Measurements from ENCODE around the gene DOCK9. TPM values are rescaled to one million over a fixed set of nuclear protein-coding genes. Genes with fewer than 3 reads are reported as not detected.
A peak's percentile ranks its signal among the peaks of the same experiment; 100 is the strongest.

Gene DOCK9
- total and polyA plus RNA-seq, 5 donors from 2014 or later = 4.4 to 75.0 (median 7.3) TPM

DNA sequence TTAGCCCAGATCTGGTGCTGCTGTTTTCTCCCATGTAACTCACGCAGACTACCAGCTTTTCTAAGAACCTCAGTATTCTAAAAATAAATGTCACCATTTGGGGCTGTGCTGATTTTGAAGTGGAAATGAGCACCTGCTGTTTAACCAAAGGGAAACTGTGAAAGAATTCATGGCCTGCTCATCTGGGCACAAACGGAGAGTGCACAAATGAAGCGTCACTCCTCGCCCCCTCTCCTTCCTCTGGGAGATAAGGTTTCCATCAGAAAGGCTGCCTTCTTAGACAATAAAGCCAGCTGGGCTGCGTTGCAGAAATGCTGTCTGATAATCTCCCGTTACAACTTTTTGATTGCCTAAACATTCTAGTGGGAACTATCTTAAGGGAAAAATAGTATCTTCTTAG, 151.7 kb downstream of the DOCK9 start:
- Histone ChIP-seq H3K27ac (ENCODE audit: insufficient read depth, low read length, poor library complexity, severe bottlenecking) (no peak overlapping the region), H3K4me1 (ENCODE audit: control insufficient read depth, insufficient read depth, low read length, poor library complexity, severe bottlenecking) (no peaks in the 10 kb centered on the region), H3K27me3 (ENCODE audit: control insufficient read depth, insufficient read depth, low read length) (no peaks in the 10 kb centered on the region), H3K4me3 (ENCODE audit: low read depth, low read length) (no peak overlapping the region), H3K36me3 (ENCODE audit: control insufficient read depth, insufficient read depth, low read length) (peaks cover 71% of the 10 kb centered on the region), H3K9me3 (ENCODE audit: control insufficient read depth in 2 of 2, low read length in 2 of 2) (no peaks in the 10 kb centered on the region)
- Mint-ChIP-seq H3K4me1 (peaks cover 4 to 13% (median 7%) of the 10 kb centered on the region in 4 donors), H3K9me3 (no peaks in the 10 kb centered on the region), H3K27ac (peak overlapping the region in 2 of 3 donors; percentile 36 to 38), H3K36me3 (peaks cover 75% of the 10 kb centered on the region), H3K27me3 (no peaks in the 10 kb centered on the region), H3K4me3 (no peak overlapping the region)
- DNase-seq (peak in 1 of 3 donors; percentile 7), ATAC-seq (ENCODE audit: low read depth in 2 of 2) (no peak)

DNA sequence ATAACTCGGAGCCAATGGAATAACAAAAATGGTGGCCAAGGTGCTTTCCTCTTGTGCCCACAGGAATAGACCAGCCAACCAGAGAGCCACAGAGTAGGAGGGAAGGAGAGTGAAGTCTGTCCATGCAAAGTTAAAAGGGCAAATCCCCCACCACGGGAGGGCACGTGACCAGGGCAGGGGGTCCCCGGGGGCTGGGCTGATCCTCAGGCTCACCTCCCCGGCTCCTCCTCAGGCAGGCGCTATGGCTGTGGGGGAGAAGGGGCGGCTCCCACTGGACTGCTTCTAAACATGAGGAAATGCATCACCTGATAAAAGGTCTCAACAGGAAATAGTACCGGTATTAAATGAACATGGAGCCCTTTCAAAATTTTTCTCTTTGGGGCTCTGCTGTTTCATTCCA, 152.2 kb downstream of the DOCK9 start:
- H3K27me3 Mint-ChIP-seq = no peaks in the 10 kb centered on the region
- no peak overlapping the region for H3K27ac ChIP-seq (ENCODE audit: insufficient read depth, low read length, poor library complexity, severe bottlenecking)
- peak overlapping the region in 2 of 3 donors; percentile 36 to 38 for H3K27ac Mint-ChIP-seq
- no peak overlapping the region for H3K4me3 ChIP-seq (ENCODE audit: low read depth, low read length)
- no peaks in the 10 kb centered on the region for H3K9me3 ChIP-seq (ENCODE audit: control insufficient read depth in 2 of 2, low read length in 2 of 2)
- no peak overlapping the region for H3K4me3 Mint-ChIP-seq
- peaks cover 70% of the 10 kb centered on the region for H3K36me3 ChIP-seq (ENCODE audit: control insufficient read depth, insufficient read depth, low read length)
- H3K9me3 Mint-ChIP-seq = no peaks in the 10 kb centered on the region
- H3K36me3 Mint-ChIP-seq = peaks cover 73% of the 10 kb centered on the region
- H3K27me3 ChIP-seq (ENCODE audit: control insufficient read depth, insufficient read depth, low read length) = no peaks in the 10 kb centered on the region
- ATAC-seq (ENCODE audit: low read depth in 2 of 2) (no peak), DNase-seq (peak in 1 of 3 donors; percentile 30)
- H3K4me1 ChIP-seq (ENCODE audit: control insufficient read depth, insufficient read depth, low read length, poor library complexity, severe bottlenecking) = no peaks in the 10 kb centered on the region
- H3K4me1 Mint-ChIP-seq = peaks cover 4 to 13% (median 7%) of the 10 kb centered on the region in 4 donors

DNA sequence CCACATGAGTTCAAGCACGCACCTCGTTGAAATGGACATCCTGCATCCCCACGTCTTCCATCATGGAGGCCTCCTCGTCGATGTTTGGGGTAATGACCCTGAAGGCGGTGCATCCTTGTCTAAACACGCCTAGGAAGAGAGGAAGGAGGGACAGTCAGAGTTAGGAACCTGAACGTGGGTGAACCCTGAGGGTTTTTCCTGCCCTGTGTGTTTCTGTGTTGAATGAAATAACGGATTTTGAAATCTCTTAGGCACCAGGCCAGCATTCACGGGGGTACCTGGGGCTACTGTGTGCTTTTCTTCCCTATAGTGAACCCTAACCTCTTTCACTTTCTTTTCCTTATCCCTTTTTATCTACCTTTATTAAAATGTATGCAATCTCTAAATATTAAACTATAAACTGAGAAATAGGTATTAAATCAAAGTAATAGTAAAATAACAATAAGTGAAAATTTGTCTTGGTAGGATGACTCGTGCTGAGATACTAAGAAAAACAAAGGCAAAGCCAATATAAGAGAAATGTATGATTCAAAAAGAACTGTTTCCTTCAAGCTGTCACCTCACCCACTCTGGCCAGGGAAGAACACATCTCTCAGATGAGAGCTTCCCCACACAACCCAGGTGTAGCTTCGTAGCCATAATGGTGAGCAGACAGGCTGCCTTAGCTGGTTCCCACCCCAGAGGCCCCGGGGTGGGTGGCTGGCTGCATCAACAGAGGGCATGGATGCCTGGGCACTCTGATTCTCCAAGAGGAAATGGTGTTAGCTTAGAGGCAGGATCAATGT, 153.3 kb downstream of the DOCK9 start:
- no peaks in the 10 kb centered on the region for H3K4me1 ChIP-seq (ENCODE audit: control insufficient read depth, insufficient read depth, low read length, poor library complexity, severe bottlenecking)
- H3K27ac ChIP-seq (ENCODE audit: insufficient read depth, low read length, poor library complexity, severe bottlenecking) = no peak overlapping the region
- H3K27ac Mint-ChIP-seq = peak overlapping the region in 1 of 3 donors; percentile 45
- no peak for ATAC-seq (ENCODE audit: low read depth in 2 of 2)
- H3K4me3 Mint-ChIP-seq = no peak overlapping the region
- DNase-seq = no peak
- no peak overlapping the region for H3K4me3 ChIP-seq (ENCODE audit: low read depth, low read length)
- peaks cover 73% of the 10 kb centered on the region for H3K36me3 ChIP-seq (ENCODE audit: control insufficient read depth, insufficient read depth, low read length)
- H3K27me3 Mint-ChIP-seq = no peaks in the 10 kb centered on the region
- no peaks in the 10 kb centered on the region for H3K27me3 ChIP-seq (ENCODE audit: control insufficient read depth, insufficient read depth, low read length)
- H3K9me3 ChIP-seq (ENCODE audit: control insufficient read depth in 2 of 2, low read length in 2 of 2) = no peaks in the 10 kb centered on the region
- H3K9me3 Mint-ChIP-seq = no peaks in the 10 kb centered on the region
- peaks cover 68% of the 10 kb centered on the region for H3K36me3 Mint-ChIP-seq
- peaks cover 4 to 13% (median 7%) of the 10 kb centered on the region in 4 donors for H3K4me1 Mint-ChIP-seq

GRCh38 chr13:98823442-98823841, 154.4 kb downstream of the DOCK9 start:
- H3K27ac Mint-ChIP-seq = peak overlapping the region in 1 of 3 donors; percentile 49
- Histone ChIP-seq H3K4me3 (ENCODE audit: low read depth, low read length) (no peak overlapping the region), H3K27me3 (ENCODE audit: control insufficient read depth, insufficient read depth, low read length) (no peaks in the 10 kb centered on the region), H3K9me3 (ENCODE audit: control insufficient read depth in 2 of 2, low read length in 2 of 2) (no peaks in the 10 kb centered on the region), H3K27ac (ENCODE audit: insufficient read depth, low read length, poor library complexity, severe bottlenecking) (no peak overlapping the region), H3K4me1 (ENCODE audit: control insufficient read depth, insufficient read depth, low read length, poor library complexity, severe bottlenecking) (no peaks in the 10 kb centered on the region), H3K36me3 (ENCODE audit: control insufficient read depth, insufficient read depth, low read length) (peaks cover 75% of the 10 kb centered on the region)
- no peaks in the 10 kb centered on the region for H3K9me3 Mint-ChIP-seq
- no peak overlapping the region for H3K4me3 Mint-ChIP-seq
- no peak for ATAC-seq (ENCODE audit: low read depth in 2 of 2)
- DNase-seq = no peak
- peaks cover under 1 to 13% (median 6%) of the 10 kb centered on the region in 4 donors for H3K4me1 Mint-ChIP-seq
- peaks cover 58% of the 10 kb centered on the region for H3K36me3 Mint-ChIP-seq
- no peaks in the 10 kb centered on the region for H3K27me3 Mint-ChIP-seq

- no peak overlapping the region for H3K4me3 ChIP-seq (ENCODE audit: low read depth, low read length)
- no peaks in the 10 kb centered on the region for H3K9me3 Mint-ChIP-seq
- no peak overlapping the region for H3K27ac Mint-ChIP-seq
- no peak for ATAC-seq (ENCODE audit: low read depth in 2 of 2)
- no peak overlapping the region for H3K4me3 Mint-ChIP-seq
- H3K36me3 Mint-ChIP-seq = peaks cover 50% of the 10 kb centered on the region
- no peak for DNase-seq
- H3K27me3 Mint-ChIP-seq = no peaks in the 10 kb centered on the region
- no peaks in the 10 kb centered on the region for H3K4me1 ChIP-seq (ENCODE audit: control insufficient read depth, insufficient read depth, low read length, poor library complexity, severe bottlenecking)
- H3K4me1 Mint-ChIP-seq = peaks cover 0 to 13% (median 6%) of the 10 kb centered on the region in 4 donors
- no peaks in the 10 kb centered on the region for H3K27me3 ChIP-seq (ENCODE audit: control insufficient read depth, insufficient read depth, low read length)
- H3K27ac ChIP-seq (ENCODE audit: insufficient read depth, low read length, poor library complexity, severe bottlenecking) = no peak overlapping the region
- peaks cover 66% of the 10 kb centered on the region for H3K36me3 ChIP-seq (ENCODE audit: control insufficient read depth, insufficient read depth, low read length)
- no peaks in the 10 kb centered on the region for H3K9me3 ChIP-seq (ENCODE audit: control insufficient read depth in 2 of 2, low read length in 2 of 2)
Observed at GRCh38 chr13:98822225-98822606, 155.6 kb downstream of the DOCK9 start.

DNA sequence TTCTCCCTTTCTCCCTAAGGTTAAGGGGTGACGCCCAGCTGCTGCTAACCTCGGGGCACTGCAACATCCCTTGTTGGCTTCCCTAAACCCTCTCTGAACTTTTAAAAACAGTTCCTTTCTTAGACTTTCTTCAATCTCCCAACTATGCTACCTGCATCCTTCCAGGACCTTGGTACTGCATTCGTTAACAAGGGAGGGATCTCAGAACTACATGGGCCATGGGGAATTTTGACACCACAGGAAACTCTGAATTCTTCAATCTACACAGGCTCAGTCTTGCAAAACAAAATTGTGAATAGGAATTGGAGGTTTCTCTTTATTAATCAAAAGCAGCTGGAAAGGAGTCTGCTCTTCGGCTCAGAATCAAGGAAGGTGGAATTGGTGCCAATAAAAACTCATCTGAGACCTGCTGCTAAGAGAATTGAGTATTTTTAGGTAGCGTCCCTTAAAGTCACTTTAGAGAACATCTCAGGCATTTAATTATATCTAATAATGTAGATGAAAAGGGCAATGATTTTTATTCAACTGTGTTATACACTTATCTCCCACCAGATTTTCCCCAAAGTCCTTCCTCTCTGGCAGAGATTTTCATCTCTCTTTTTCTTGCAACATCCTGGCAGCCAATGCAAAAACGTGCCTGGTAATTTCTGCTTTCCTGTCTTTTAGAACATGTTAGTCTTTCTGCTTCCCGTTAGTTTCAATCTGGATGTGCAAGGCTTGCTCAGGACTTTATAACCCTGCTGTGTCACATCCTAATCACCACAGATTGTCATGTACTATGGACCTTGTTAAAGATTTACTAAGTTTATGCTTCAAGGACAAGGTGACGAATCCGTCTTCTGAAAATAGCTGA, 156.3 kb downstream of the DOCK9 start:
- H3K36me3 ChIP-seq (ENCODE audit: control insufficient read depth, insufficient read depth, low read length) = peaks cover 65% of the 10 kb centered on the region
- no peak for ATAC-seq (ENCODE audit: low read depth in 2 of 2)

DNA sequence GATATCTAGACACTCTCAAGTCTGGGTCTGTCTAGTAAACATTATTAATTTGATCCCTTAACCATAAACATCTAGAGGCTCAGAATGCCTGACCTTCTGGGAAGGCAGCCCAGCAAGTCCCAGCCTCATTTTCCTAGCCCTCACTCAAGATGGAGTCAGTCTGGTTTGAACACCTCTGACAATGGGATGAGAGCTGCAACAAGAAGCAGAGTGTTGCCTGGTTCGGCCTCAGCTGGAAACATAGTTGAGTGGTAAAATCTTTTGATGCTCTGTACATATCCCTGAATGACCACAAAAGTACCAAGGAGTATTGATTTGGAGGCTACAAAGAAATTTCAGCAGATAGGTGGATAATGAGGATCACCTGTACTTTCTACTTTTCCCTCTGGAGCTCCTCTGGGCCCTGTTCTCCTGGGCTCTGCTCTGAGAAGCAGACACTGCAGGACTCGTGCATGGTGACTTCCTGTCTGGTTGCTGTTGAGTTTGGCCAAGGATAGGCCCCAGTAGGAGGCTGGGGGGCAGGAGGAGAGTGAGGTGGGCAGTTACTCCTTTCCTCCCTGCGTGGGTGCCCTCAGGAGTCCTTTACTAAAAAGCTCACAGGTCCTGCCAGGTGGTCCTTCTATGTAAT, 157.0 kb downstream of the DOCK9 start:
- ATAC-seq (ENCODE audit: low read depth in 2 of 2) = no peak
- Histone ChIP-seq H3K4me1 (ENCODE audit: control insufficient read depth, insufficient read depth, low read length, poor library complexity, severe bottlenecking) (no peaks in the 10 kb centered on the region), H3K27ac (ENCODE audit: insufficient read depth, low read length, poor library complexity, severe bottlenecking) (no peak overlapping the region), H3K9me3 (ENCODE audit: control insufficient read depth in 2 of 2, low read length in 2 of 2) (no peaks in the 10 kb centered on the region), H3K27me3 (ENCODE audit: control insufficient read depth, insufficient read depth, low read length) (no peaks in the 10 kb centered on the region), H3K36me3 (ENCODE audit: control insufficient read depth, insufficient read depth, low read length) (peaks cover 60% of the 10 kb centered on the region), H3K4me3 (ENCODE audit: low read depth, low read length) (no peak overlapping the region)
- Mint-ChIP-seq H3K9me3 (no peaks in the 10 kb centered on the region), H3K27ac (peak overlapping the region in 1 of 3 donors; percentile 24), H3K36me3 (peaks cover 55% of the 10 kb centered on the region), H3K4me1 (peaks cover 0 to 4% (median 2%) of the 10 kb centered on the region in 4 donors), H3K27me3 (no peaks in the 10 kb centered on the region), H3K4me3 (no peak overlapping the region)
- no peak for DNase-seq

More for the DNA sequence above, 156.3 kb downstream of the DOCK9 start:
- H3K4me1 ChIP-seq (ENCODE audit: control insufficient read depth, insufficient read depth, low read length, poor library complexity, severe bottlenecking) = no peaks in the 10 kb centered on the region
- no peak for DNase-seq
- Mint-ChIP-seq H3K36me3 (peaks cover 55% of the 10 kb centered on the region), H3K27ac (peak overlapping the region in 2 of 3 donors; percentile 24 to 28), H3K4me3 (no peak overlapping the region), H3K9me3 (no peaks in the 10 kb centered on the region), H3K4me1 (peaks cover 0 to 11% (median 5%) of the 10 kb centered on the region in 4 donors), H3K27me3 (no peaks in the 10 kb centered on the region)
- H3K4me3 ChIP-seq (ENCODE audit: low read depth, low read length) = no peak overlapping the region
- no peaks in the 10 kb centered on the region for H3K27me3 ChIP-seq (ENCODE audit: control insufficient read depth, insufficient read depth, low read length)
- no peak overlapping the region for H3K27ac ChIP-seq (ENCODE audit: insufficient read depth, low read length, poor library complexity, severe bottlenecking)
- no peaks in the 10 kb centered on the region for H3K9me3 ChIP-seq (ENCODE audit: control insufficient read depth in 2 of 2, low read length in 2 of 2)
